NCI-H526 (cell line): ENCODE measurements around the gene CDH4.

ENCODE experiments used
- DNase-seq, 2 experiments: peaks; one replicate each; lab custom pipeline; 2025; lab: John Stamatoyannopoulos, UW

Gene CDH4

DNA sequence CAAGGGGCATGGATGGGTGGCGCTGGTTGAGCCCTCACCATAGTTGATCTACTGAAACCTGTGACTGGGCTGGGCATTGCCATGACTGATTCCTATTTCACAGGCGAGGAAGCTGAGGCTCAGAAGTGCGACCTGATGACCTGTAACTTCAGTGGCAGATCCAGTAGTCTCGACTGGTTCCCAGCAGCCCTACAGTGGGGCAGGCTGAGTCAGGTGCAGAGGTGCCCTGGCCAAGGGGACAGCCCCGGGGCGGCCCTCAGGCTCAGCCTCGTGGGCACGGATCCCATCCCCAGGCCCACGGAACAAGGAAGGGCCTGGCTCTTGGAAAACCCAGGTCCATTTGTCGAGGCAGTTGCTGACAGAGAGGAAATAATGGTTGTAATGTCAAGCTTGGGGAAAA is 283.0 kb downstream of the CDH4 start:
- DNase-seq: no peak

DNA sequence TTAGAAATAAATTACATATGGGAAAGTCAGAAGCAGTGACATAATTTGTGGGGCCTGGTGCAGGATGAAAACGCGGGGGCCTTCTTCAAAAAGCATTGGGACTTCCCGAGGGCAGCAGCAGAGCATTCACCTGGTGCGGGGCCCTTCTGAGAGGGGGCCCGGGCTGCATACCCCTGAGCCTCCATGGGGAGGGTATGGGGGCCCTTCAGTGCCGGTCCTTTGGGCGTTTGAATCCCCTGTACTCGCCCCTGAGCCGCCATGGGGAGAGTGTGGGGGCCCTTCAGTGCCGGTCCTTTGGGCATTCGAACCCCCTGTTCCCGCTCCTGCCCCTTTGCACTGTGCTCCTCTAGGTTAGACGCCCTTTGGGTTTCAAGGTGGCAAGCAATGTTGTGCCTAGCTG is 283.5 kb downstream of the CDH4 start:
- DNase-seq: no peak

DNA sequence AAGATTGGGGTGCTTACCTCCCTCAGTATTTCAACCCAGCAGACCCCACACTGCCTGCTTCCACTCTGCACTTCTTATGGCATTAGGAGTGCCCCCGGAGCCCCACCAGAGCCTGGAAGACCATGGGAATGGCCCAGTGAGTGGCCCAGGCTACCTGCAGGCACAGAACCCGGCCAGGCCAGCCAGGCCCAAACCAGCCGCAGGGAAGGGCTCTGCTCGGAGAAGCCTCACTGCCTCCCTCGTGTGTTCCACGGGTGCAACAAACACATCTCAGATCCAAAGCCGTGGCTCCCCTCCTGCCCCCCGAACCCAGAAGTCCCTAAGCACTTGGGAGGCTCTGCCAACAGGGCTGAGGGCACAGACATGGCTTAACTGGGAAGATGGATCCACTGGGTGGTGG is 283.9 kb downstream of the CDH4 start:
- DNase-seq: no peak

DNA sequence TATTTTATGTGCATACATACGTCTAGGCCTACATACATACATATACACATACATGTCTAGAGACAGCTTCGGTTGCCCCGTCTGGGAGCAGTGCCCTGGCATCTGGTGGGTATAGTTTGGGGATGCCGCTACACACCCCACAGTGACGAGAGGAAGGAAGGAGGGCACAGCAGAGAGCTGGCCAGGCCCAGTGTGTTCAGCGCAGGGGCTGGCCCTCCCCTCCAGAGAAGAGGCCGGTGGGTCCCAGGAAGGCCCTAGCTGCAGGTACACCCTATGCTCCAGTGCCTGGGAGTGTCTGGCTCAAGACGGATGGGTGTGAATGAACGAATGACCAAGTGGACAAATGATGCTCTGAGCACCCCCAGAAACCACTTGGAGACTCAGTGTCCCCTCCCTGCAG is 284.6 kb downstream of the CDH4 start:
- DNase-seq: no peak

DNA sequence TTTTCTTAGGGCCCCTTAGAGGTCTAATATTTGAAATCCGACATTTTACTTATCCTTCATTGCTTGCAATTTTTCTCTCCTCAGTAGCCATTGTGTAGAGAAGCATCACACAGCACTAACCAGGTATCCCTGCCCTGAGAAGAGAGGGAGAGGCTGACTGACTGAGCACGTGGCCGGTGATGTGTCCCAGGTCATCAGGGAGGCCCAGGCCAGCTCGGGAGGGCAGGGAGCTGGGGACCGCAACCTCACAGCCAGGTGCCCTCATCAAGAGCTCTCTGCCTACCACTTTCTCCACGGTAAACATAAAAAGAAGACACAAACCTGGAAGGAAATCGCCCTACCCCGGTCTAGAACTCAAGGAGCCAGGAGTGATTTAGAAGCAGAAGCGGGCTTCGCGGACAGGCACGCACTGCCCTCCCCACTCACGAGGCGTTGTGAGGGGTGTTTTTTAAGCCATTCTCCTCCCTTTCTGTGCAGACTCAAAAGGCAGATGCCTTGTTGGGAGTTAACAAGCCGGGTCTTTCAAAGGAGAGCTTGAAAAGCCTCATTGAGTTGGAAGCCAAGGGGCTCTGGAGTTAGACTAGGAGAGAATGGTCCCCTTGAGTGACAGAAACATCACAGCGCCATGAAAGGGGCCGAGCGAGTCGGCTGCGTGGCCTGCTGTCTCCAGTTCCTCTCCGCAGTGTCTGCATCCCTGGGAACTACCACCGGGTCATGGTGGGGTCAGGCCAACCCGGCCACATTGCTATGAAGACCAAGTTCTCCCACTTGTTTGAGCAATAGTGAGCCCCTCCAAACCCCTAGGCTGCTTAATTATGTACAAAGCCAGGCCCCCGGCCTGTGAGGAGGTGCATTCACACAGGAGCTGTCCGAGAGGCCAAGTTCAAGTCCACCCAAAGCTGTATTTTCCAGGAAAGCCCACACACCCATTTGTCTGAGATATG is 285.4 kb downstream of the CDH4 start:
- DNase-seq: no peak

DNA sequence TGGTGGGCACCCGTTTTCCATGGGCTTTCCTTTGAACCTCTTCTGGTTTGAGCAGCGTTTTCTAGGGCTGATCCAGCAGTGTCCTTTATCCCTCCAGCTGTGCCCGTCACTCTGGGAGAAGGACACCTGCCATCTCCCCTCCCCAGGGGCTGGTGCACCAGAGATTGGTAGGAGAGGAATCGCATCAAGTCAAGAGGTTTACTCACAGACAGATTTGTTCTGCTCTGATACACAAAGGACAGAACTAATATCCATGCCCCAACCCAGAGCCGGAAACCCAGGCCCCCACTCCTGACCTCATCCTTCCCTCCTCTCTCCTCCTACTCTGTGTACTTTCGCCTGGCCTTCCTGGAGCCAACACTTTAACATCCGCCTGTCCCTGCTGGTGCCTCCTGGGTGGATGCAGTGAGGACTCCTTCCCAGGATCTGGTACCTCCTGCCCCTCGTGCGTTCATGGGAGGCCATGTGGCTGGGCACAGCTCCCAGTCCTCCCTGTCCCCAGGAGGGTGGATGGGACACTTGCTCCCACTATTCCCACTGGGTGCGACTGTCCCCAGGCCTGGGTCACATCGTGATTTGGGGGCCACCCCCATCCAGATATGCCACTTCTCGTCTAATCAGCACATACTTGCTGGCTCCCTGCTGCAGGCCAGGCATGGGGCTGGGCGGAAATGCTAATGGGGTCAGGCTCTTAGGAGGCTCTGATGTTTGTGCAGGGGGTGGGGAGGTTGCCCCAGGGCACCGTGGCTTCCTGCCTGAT is 286.3 kb downstream of the CDH4 start:
- no peak for DNase-seq

DNA sequence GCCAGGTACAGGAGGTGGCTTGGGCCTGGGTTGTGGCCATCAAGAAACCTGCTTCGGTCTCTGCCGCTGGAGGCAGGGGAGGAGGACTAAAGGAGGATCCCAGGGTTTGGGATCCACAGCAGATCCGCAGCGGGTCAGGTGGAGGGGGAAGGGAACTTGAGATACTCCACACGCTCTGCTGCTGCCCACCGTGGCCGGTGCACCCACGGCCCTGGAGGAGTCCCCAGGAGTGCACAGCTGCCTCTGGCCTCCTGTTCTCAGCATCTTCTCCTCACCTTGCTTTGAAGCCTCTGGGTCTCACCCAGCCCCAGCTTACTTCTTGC is 286.8 kb downstream of the CDH4 start:
- DNase-seq: no peak

DNA sequence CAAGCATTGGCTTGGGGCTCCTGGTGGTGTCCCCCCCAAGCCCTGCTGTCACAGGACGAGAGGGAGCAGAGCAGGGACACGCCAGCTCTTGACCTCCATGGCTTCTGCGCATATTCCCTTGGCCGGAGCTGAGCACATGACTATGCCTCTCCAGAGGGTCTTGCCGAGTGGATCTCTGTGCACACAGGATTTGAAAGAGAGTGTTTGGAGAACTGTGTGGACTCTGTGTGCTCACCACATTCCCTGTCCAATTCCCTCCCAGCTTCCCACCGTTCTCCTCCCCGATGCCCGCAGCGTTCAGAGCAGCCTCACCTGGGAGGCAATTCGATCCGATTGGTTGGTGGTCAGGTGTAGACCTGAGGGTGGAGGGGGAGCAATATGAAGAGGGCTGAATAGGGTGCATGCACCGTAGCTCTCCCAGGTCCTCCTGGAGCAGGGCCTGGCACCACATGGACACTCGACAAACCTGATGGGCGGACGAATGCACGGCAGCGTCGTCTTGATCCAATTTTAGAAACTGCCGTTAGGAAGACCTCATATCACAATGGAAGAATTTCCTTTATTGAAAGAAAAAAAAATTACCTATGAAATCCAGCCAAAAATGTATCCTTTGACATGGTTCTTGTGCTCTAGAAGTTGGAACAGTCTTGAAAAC is 287.8 kb downstream of the CDH4 start:
- DNase-seq: no peak

DNA sequence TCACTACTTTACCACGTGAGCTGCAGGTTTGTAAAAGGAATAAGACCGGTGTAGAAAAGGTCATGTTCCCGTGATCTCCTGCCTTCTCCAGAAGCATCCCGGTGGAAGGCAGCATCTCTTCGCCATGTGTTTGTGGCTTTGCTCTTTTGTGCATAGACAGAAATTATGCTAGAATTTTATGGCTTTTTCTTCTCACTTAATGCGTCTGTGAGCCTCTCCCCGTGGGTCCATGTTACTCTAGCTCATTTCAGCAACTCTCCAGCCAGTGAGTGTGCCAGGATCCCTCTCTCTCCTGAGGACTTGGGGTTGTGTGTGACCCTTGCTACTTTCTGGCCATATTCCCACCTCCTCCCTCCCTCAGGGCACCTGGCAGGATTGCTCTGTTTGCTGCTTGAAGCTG is 289.5 kb downstream of the CDH4 start:
- DNase-seq: no peak

DNA sequence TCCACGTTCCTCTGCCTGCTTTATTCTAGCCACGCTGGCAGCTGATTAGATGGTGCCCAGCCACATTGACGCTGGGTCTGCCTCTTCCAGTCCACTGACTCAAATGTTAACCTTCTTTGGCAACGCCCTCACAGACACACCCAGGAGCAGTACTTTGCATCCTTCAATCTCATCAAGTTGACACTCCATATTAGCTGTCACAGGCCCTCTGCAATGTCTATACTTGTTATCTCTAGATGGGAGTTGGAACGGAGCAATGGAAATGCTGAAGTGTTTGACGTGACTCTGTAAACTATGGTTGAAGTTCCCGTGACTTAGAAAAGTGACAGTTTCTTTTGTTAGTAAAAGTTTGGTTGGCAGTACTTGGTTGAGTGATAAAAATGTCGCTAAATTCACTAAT is 291.0 kb downstream of the CDH4 start:
- DNase-seq: no peak

DNA sequence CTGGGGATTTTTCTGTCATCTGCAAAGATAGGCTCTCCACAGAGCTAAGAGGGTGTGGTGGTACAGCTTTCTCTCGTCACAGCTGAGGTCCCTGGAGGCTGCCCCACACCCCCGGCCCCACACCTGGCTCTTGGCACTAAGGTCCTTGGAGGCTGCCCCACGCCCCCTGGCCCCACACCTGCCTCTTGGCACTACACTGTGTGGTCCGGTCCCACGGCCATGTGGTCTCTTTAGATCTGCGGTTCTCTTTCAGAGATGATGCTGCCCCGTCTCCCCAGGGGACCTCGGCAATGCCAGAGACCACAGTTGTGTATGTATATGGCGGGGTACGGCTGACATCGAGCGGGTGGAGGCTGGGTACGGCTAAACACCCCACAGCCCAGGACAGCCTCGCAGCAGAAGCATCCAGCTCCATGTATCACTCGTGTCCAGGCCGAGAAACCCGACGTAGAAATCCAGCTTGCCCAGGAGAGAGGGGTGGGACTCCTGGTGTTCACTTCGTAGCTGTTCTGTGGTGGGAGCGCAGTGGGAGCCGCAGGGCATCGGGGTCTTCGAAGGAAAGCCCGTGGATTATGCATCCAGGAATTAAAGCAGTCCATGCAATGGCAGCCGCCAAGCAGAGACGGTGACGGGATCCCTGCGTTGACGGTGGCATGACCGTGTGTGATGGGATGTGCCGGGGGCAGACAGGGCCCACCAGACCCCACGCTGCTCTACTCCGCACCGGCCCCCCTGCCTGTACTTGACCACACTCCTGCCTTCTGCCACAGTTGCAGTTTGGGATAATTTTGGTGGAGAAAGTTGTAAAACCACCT is 292.1 kb downstream of the CDH4 start:
- DNase-seq: no peak

DNA sequence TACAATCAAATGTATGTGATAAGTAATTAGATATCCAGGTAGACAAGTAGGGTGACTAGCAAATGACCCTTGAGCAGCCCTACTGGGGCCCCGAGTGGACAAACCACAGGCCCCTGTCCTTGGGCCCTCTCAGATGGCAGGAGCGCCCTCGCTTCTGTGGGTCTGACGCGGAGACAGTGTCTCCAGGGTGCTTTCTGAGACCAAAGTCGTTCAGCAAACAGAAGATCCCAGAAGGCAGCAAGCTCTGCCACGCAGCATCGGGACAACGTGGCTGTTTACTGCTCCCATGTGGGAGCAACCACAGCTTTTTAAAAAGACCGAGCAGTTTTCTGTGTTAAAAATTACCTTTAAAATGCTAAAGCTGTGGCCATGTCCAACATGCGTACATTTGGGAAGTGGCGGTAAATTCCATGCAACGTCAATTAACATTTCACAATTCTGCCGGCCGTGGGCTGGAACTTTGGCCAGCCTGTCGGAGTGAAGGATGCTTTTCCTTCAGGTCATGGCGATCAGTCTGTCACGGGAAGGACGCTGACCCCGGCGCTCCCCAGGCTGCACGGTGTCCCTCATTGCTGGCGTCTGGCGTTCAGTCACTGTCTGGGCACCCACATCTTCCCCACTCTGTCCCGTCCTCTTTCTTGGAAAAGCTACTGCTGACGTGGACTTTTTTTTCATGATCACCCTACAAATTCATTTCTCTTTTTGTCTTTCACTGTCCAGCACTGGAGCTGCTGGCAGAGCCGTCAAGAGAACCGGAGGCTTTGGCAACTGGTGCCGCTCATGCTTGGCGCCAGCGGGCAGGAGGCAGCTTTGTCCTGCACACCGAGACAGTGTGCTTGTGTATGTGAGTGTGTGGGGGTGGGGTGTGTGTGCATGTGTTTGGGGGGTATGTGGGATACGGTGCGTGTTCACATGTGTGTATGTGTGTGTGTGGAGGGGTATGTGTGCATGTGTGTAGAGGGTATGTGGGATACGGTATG is 293.1 kb downstream of the CDH4 start:
- DNase-seq: no peak

DNA sequence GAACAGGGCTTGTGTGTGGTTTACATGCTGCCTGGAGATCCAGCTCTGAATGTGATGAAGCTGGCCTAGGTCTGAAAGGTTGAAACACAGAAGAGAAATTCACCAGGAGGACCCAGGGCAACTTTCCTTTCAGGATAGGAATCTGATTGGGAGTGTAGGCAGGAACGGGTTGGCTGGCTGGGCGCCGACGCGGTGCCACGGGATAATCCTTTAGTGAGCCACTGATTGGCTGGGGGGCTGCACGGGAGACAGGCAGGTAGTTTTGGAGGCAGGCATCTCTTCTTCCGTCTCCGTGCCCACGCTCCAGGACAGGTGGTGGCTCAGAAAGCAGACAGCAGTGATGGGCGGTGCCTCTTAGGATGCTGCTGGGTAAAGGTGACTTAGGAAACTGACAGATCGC is 294.6 kb downstream of the CDH4 start:
- no peak for DNase-seq

DNA sequence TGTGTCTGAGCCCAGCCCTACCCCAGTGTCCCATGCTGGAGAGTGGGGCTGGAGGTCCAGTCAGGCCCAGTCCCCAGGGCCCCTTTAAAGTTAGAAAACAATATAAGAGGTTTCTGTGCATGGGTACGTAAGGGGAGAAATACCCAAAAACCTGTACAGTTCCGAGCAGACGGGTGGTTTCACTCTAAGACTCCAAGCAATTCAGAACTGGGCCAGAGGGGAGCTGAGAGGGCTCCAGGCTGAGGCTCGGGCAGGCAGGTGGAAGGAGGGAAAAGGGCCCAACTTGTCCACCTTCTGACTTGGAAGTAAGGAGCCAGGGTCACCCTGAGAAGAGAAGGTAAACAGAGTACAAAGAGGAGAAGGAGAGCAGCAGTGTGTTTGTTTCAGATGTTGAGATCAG is 296.0 kb downstream of the CDH4 start:
- DNase-seq: no peak

DNA sequence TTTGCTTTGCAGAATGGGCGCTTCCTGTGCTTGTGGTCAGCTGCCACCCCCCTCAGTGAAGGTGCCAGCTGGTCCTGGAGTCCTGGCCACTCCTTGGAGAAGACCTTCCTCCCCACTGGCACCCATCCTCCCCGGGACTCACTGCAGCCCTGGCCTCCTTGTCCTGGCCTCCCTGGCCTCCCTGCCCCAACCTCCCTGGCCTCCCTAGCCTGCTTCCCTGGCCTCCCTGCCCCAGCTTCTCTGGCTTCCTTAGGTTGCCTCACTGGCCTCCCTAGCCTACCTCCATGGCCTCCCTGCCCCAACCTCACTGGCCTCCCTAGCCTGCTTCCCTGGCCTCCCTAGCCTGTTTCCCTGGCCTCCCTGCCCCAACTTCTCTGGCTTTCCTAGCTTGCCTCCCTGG is 297.8 kb downstream of the CDH4 start:
- DNase-seq: no peak

DNA sequence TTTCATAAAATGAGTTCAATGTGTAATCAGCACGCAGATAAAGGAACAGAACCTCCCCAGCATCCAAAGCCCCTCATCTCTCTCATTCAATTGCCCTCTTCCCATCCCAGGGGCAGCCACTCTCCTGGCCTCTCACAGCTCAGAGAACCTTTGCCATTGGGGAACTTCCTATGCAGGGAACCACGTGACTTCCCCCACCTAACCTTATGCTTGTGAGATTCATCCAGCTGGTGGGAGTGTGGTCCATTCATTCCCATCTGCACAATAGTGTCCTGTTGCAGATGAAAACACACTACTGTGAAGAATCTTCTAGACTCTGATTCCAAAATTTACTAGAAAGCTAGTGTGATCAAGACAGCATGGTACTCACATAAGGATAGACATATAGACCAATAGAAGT is 299.3 kb downstream of the CDH4 start:
- no peak for DNase-seq

DNA sequence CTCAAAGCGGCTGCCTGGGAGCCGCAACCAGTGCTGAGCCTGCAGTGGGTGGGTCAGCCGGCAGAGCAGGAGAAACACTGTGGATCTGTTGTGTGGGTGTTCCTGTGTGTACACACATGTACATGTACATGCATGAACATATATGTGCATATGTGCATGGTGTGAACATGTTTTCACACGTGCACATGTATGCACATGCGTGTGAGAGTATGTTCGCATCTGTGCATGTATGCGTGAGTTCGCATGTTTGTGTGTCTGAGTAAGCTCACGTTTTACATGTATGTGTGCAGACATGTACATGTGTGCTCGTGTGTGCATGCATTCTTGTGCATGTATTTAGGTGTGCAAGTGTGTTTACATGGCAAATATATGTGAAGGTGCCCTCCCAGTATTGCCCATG is 302.6 kb downstream of the CDH4 start:
- no peak for DNase-seq

DNA sequence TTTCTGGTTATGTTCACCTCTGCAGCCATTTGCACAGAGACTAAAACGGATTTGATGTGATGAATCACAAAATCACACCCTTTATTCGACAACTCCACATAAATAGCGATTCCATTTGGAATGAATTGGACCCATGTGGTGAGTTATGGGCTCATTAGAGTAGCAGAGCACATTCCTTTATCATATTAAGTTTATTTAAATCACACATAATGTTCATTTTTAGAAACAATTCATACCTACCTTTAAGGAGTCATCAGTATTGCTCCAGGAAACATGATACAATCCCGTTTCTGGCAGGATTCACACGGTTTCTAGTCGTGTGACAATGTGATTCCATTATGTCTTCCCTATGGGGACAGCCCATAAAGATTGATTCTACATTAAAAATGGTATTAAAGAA is 303.5 kb downstream of the CDH4 start:
- DNase-seq: no peak

DNA sequence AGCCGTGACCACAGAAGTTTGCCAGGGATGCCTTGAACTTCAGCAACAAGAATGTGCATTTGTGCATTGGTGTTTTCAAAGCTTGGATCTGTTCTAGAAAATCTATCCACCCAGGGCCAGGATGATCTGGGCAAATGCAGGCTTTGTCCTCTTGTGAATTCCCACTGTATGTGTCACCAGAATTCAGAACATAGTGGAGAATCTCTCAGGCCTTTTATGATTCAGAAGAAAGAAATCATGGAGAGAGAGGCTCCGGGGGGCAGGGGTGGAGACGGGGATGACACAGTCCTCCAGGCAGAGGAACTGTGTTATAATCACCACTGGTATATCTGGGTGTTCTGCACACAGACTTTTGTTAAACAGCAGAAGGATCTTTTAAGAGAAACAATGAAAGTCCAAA is 304.1 kb downstream of the CDH4 start:
- DNase-seq: no peak

DNA sequence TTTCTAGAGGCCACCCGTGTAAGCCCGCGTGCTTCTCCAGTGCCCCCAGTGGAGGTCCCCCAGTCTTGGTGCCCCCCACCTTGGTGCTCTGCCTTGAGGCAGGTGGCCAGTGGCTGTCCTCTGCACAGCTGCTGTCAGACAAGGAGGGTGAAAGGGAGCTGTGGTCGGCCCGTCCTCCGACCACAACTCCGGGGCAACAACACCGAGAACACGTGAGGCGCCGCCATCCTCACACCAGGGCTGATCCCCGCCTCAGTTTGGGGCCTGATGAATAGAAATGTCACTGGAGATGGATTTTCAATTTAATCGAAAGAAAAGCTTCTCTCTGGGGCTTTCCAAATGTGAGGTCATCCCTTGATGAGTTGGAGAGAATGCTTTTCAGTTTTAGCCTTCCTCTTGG is 304.6 kb downstream of the CDH4 start:
- DNase-seq: no peak

DNA sequence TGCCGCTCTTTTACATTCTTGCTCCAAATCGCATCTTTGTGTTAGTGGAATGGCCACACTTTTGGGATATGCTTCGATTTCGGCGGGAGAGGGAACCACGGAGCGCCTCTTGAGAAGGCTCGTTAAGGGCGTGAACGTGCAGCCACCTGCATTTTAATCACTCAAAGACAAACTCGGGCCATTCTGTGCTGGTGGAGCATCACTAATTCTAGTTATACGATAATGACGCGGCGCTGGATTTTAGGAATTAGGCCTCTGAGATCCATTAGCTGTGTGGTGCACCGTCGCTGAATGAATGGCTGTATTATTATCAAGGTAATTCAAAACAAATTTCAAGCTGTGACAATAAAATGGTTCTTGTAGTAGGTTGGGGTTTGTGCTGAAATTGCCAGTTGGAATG is 305.6 kb downstream of the CDH4 start:
- no peak for DNase-seq
